ENCODE data around the gene MRPL58. TPM values are rescaled to one million over a fixed set of nuclear protein-coding genes. Genes with fewer than 3 reads are reported as not detected.
A peak's percentile ranks its signal among the peaks of the same experiment; 100 is the strongest.

The MRPL58 gene
- polyA plus RNA-seq, 1 donor (not counting 4 experiments of a cell fraction or from before 2014, with no cell fraction given): 61.1 TPM

- H3K36me3 ChIP-seq (ENCODE audit: control insufficient read depth in 2 of 2, extremely low read depth in 1 of 2, insufficient read depth in 2 of 2, low read length in 2 of 2): no peaks in the 10 kb centered on the region
- H3K9me3 ChIP-seq (ENCODE audit: control insufficient read depth, low read depth, low read length): no peaks in the 10 kb centered on the region
- FAIRE-seq (no peak), DNase-seq (ENCODE audit: low read depth, low spot score) (no peak)
- TF ChIP-seq EZH2 (IDR thresholded peaks at IDR 0.05; ENCODE audit: low read length) (no peak), CTCF (optimal IDR thresholded peaks at IDR 0.05 in 1 of 3, IDR thresholded peaks at IDR 0.05 in 1 of 3, conservative IDR thresholded peaks at IDR 0.05 in 1 of 3; ENCODE audit: extremely low read depth in 1 of 3, insufficient read depth in 2 of 3, low read length in 3 of 3) (no peak)
- H3K4me1 ChIP-seq (ENCODE audit: control insufficient read depth, extremely low read depth, insufficient read depth, low read length): peaks cover 16% of the 10 kb centered on the region
- no peak overlapping the region for H3K4me2 ChIP-seq (ENCODE audit: control insufficient read depth, extremely low read depth, insufficient read depth, low read depth, low read length)
- no peaks in the 10 kb centered on the region for H3K79me2 ChIP-seq (ENCODE audit: control insufficient read depth, insufficient read depth, low read length)
- no peaks in the 10 kb centered on the region for H3K9me1 ChIP-seq (ENCODE audit: control insufficient read depth, extremely low read depth, insufficient read depth, low read length)
- dilution Hi-C loops (cut with MboI; ENCODE audit: extremely low pct_ligation_motif_present, low sequenced_read_pairs): no loop called here
- no peak overlapping the region for H2AFZ ChIP-seq (ENCODE audit: control insufficient read depth, low read length)
- no peaks in the 10 kb centered on the region for H4K20me1 ChIP-seq (ENCODE audit: control insufficient read depth, extremely low read depth, insufficient read depth, low read length)
- H3K27ac ChIP-seq (ENCODE audit: control insufficient read depth, insufficient read depth, low read length): no peak overlapping the region
- H3K27me3 ChIP-seq (ENCODE audit: control insufficient read depth, extremely low read depth, insufficient read depth, low read length): no peaks in the 10 kb centered on the region
- no peak overlapping the region for H3K9ac ChIP-seq (ENCODE audit: control insufficient read depth, extremely low read depth, insufficient read depth, low read length)
- no peak overlapping the region for H3K4me3 ChIP-seq (ENCODE audit: control insufficient read depth in 2 of 3, extremely low read depth in 1 of 3, insufficient read depth in 2 of 3, low read depth in 1 of 3, low read length in 3 of 3)
Observed at GRCh38 chr17:75030161-75030560, 17.7 kb downstream of the MRPL58 start.

GRCh38 chr17:75031972-75032719, 19.7 kb downstream of the MRPL58 start:
- H2AFZ ChIP-seq (ENCODE audit: control insufficient read depth, low read length): peak overlapping the region; percentile 71

More at GRCh38 chr17:75031972-75032719, 19.7 kb downstream of the MRPL58 start:
- H3K4me1 ChIP-seq (ENCODE audit: control insufficient read depth, extremely low read depth, insufficient read depth, low read length): peaks cover 34% of the 10 kb centered on the region
- H3K9me3 ChIP-seq (ENCODE audit: control insufficient read depth, low read depth, low read length): no peaks in the 10 kb centered on the region
- peak overlapping the region; percentile 89 for H3K4me2 ChIP-seq (ENCODE audit: control insufficient read depth, extremely low read depth, insufficient read depth, low read depth, low read length)
- FAIRE-seq (peak; percentile 46), DNase-seq (ENCODE audit: low read depth, low spot score) (no peak)
- peak overlapping the region; percentile 30 for H3K9ac ChIP-seq (ENCODE audit: control insufficient read depth, extremely low read depth, insufficient read depth, low read length)
- dilution Hi-C loops (cut with MboI; ENCODE audit: extremely low pct_ligation_motif_present, low sequenced_read_pairs): no loop called here
- no peaks in the 10 kb centered on the region for H3K27me3 ChIP-seq (ENCODE audit: control insufficient read depth, extremely low read depth, insufficient read depth, low read length)
- no peaks in the 10 kb centered on the region for H3K9me1 ChIP-seq (ENCODE audit: control insufficient read depth, extremely low read depth, insufficient read depth, low read length)
- no peak for TF ChIP-seq EZH2 (IDR thresholded peaks at IDR 0.05; ENCODE audit: low read length)
- no peak for TF ChIP-seq CTCF (optimal IDR thresholded peaks at IDR 0.05 in 1 of 3, IDR thresholded peaks at IDR 0.05 in 1 of 3, conservative IDR thresholded peaks at IDR 0.05 in 1 of 3; ENCODE audit: extremely low read depth in 1 of 3, insufficient read depth in 2 of 3, low read length in 3 of 3)
- H3K27ac ChIP-seq (ENCODE audit: control insufficient read depth, insufficient read depth, low read length): no peak overlapping the region
- peak overlapping the region in 1 of 3 experiments; percentile 47 for H3K4me3 ChIP-seq (ENCODE audit: control insufficient read depth in 2 of 3, extremely low read depth in 1 of 3, insufficient read depth in 2 of 3, low read depth in 1 of 3, low read length in 3 of 3)
- H4K20me1 ChIP-seq (ENCODE audit: control insufficient read depth, extremely low read depth, insufficient read depth, low read length): no peaks in the 10 kb centered on the region
- no peaks in the 10 kb centered on the region for H3K79me2 ChIP-seq (ENCODE audit: control insufficient read depth, insufficient read depth, low read length)
- no peaks in the 10 kb centered on the region for H3K36me3 ChIP-seq (ENCODE audit: control insufficient read depth in 2 of 2, extremely low read depth in 1 of 2, insufficient read depth in 2 of 2, low read length in 2 of 2)

All from keratinocyte (primary cell).